ENCODE data around the gene HBM. TPM values are rescaled to one million over a fixed set of nuclear protein-coding genes. Genes with fewer than 3 reads are reported as not detected.

Gene HBM
- total and polyA plus RNA-seq, 4 donors = 0.28 to 2,893 TPM; not detected in 2

DNA sequence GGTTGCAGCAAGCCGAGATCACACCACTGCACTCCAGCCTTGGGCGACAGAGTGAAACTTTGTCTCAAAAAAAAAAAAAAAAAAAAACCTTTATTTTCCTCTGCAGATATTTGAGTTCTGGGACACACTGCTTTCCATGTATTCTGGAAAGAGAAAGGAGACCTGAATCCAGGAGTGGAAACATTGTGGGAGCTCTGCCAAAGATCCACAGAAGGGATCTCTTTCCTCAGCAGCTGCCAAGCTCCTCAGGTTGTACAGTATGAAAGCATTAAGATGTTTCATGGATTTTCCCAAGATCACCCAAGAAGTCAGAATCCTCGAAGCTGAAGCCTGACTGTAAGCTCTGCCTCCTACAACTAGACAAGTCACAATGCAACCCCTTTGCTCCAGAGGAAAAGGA, 40.8 kb upstream of the HBM start:
- Histone ChIP-seq H3K4me1 (ENCODE audit: control insufficient read depth in 4 of 4, insufficient read depth in 4 of 4, low read length in 3 of 4) (no peaks in the 10 kb centered on the region), H3K36me3 (ENCODE audit: control insufficient read depth in 4 of 4, insufficient read depth in 3 of 4, low read depth in 1 of 4, low read length in 3 of 4) (peaks cover 1 to 3% (median 3%) of the 10 kb centered on the region in 4 donors), H3K9me3 (ENCODE audit: control insufficient read depth in 4 of 4, low read length in 3 of 4) (no peaks in the 10 kb centered on the region), H3K4me3 (ENCODE audit: low read depth in 1 of 3, low read length in 3 of 3) (no peak overlapping the region), H3K9ac (ENCODE audit: low read depth in 1 of 2, low read length in 2 of 2) (no peak overlapping the region), H3K27ac (ENCODE audit: low read depth in 1 of 2, low read length in 2 of 2) (no peak overlapping the region), H3K27me3 (ENCODE audit: control insufficient read depth in 4 of 4, insufficient read depth in 4 of 4, low read length in 3 of 4) (no peaks in the 10 kb centered on the region)
- TF ChIP-seq, protein P1, sequence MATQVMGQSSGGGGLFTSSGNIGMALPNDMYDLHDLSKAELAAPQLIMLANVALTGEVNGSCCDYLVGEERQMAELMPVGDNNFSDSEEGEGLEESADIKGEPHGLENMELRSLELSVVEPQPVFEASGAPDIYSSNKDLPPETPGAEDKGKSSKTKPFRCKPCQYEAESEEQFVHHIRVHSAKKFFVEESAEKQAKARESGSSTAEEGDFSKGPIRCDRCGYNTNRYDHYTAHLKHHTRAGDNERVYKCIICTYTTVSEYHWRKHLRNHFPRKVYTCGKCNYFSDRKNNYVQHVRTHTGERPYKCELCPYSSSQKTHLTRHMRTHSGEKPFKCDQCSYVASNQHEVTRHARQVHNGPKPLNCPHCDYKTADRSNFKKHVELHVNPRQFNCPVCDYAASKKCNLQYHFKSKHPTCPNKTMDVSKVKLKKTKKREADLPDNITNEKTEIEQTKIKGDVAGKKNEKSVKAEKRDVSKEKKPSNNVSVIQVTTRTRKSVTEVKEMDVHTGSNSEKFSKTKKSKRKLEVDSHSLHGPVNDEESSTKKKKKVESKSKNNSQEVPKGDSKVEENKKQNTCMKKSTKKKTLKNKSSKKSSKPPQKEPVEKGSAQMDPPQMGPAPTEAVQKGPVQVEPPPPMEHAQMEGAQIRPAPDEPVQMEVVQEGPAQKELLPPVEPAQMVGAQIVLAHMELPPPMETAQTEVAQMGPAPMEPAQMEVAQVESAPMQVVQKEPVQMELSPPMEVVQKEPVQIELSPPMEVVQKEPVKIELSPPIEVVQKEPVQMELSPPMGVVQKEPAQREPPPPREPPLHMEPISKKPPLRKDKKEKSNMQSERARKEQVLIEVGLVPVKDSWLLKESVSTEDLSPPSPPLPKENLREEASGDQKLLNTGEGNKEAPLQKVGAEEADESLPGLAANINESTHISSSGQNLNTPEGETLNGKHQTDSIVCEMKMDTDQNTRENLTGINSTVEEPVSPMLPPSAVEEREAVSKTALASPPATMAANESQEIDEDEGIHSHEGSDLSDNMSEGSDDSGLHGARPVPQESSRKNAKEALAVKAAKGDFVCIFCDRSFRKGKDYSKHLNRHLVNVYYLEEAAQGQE (IDR thresholded peaks at IDR 0.05) = no peak
- 90% methylated on average over 3 of the region's 3 CpGs for WGBS
- DNase-seq (ENCODE audit: low spot score) = no peak

DNA sequence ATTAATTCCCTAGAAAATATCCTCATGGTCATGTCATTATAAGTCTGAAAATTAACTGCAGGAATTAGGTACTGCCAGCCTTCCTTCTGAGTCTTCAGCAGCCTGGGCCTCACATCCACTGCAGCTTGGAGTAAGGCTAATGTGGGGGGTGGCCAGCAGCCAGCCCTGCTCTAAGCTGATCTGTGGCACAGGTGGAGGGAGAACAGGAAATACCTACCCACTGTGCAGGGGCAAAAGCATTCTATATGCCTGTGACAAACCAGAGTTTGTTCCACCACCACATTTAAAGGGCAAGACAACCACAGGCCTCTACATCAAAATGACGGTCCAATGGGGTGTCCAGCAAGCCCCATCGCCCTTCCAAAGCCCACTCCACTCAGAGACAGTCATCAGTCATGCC, 36.7 kb upstream of the HBM start:
- Histone ChIP-seq H3K4me1 (ENCODE audit: control insufficient read depth in 4 of 4, insufficient read depth in 4 of 4, low read length in 3 of 4) (no peaks in the 10 kb centered on the region), H3K9me3 (ENCODE audit: control insufficient read depth in 4 of 4, low read length in 3 of 4) (no peaks in the 10 kb centered on the region), H3K9ac (ENCODE audit: low read depth in 1 of 2, low read length in 2 of 2) (no peak overlapping the region), H3K36me3 (ENCODE audit: control insufficient read depth in 4 of 4, insufficient read depth in 3 of 4, low read depth in 1 of 4, low read length in 3 of 4) (no peaks in the 10 kb centered on the region), H3K27me3 (ENCODE audit: control insufficient read depth in 4 of 4, insufficient read depth in 4 of 4, low read length in 3 of 4) (no peaks in the 10 kb centered on the region), H3K4me3 (ENCODE audit: low read depth in 1 of 3, low read length in 3 of 3) (no peak overlapping the region), H3K27ac (ENCODE audit: low read depth in 1 of 2, low read length in 2 of 2) (no peak overlapping the region)
- DNase-seq (ENCODE audit: low spot score) = no peak
- WGBS = 91% methylated on average over 2 of the region's 2 CpGs
- no peak for TF ChIP-seq NR2F2 (IDR thresholded peaks at IDR 0.05)
- TF ChIP-seq GABPA (IDR thresholded peaks at IDR 0.05 in 1 of 2, conservative IDR thresholded peaks at IDR 0.05 in 1 of 2) = no peak
- TF ChIP-seq RXRA (IDR thresholded peaks at IDR 0.05) = no peak
- TF ChIP-seq RAD21 (IDR thresholded peaks at IDR 0.05) = no peak
- TF ChIP-seq HNF4G (IDR thresholded peaks at IDR 0.05) = no peak
- TF ChIP-seq HNF4A (conservative IDR thresholded peaks at IDR 0.05) = no peak
- TF ChIP-seq, protein P2, sequence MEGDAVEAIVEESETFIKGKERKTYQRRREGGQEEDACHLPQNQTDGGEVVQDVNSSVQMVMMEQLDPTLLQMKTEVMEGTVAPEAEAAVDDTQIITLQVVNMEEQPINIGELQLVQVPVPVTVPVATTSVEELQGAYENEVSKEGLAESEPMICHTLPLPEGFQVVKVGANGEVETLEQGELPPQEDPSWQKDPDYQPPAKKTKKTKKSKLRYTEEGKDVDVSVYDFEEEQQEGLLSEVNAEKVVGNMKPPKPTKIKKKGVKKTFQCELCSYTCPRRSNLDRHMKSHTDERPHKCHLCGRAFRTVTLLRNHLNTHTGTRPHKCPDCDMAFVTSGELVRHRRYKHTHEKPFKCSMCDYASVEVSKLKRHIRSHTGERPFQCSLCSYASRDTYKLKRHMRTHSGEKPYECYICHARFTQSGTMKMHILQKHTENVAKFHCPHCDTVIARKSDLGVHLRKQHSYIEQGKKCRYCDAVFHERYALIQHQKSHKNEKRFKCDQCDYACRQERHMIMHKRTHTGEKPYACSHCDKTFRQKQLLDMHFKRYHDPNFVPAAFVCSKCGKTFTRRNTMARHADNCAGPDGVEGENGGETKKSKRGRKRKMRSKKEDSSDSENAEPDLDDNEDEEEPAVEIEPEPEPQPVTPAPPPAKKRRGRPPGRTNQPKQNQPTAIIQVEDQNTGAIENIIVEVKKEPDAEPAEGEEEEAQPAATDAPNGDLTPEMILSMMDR (IDR thresholded peaks at IDR 0.05; ENCODE audit: low read depth, low read length, missing input control) = no peak
- TF ChIP-seq EGR1 (IDR thresholded peaks at IDR 0.05; ENCODE audit: low read depth in 2 of 2) = no peak
- TF ChIP-seq, protein P3, sequence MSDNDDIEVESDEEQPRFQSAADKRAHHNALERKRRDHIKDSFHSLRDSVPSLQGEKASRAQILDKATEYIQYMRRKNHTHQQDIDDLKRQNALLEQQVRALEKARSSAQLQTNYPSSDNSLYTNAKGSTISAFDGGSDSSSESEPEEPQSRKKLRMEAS (IDR thresholded peaks at IDR 0.05) = no peak
- no peak for TF ChIP-seq SP1 (IDR thresholded peaks at IDR 0.05)
- TF ChIP-seq, protein P1 (IDR thresholded peaks at IDR 0.05) = no peak
- TF ChIP-seq, protein P4, sequence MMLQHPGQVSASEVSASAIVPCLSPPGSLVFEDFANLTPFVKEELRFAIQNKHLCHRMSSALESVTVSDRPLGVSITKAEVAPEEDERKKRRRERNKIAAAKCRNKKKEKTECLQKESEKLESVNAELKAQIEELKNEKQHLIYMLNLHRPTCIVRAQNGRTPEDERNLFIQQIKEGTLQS (IDR thresholded peaks at IDR 0.05) = no peak
- no peak for TF ChIP-seq FOXA2 (IDR thresholded peaks at IDR 0.05)
- TF ChIP-seq TAF1 (conservative IDR thresholded peaks at IDR 0.05) = no peak
- no peak for TF ChIP-seq YY1 (IDR thresholded peaks at IDR 0.05)
- no peak for TF ChIP-seq FOXA1 (IDR thresholded peaks at IDR 0.05)

Measured in liver (tissue), 9 donors.